GM10847 (cell line): ENCODE measurements around the gene EIF3L.

Experiments
- POLR2A ChIP-seq: IDR thresholded peaks from 2 replicates; pipeline ENCODE4 v1.6.1; 2011; ENCODE audit not compliant: insufficient read length; ENCODE audit errors: extremely low read depth

The EIF3L gene

GRCh38 chr22:37832022-37832857 is 17.0 kb upstream of the EIF3L start:
- no peak for TF ChIP-seq POLR2A

DNA sequence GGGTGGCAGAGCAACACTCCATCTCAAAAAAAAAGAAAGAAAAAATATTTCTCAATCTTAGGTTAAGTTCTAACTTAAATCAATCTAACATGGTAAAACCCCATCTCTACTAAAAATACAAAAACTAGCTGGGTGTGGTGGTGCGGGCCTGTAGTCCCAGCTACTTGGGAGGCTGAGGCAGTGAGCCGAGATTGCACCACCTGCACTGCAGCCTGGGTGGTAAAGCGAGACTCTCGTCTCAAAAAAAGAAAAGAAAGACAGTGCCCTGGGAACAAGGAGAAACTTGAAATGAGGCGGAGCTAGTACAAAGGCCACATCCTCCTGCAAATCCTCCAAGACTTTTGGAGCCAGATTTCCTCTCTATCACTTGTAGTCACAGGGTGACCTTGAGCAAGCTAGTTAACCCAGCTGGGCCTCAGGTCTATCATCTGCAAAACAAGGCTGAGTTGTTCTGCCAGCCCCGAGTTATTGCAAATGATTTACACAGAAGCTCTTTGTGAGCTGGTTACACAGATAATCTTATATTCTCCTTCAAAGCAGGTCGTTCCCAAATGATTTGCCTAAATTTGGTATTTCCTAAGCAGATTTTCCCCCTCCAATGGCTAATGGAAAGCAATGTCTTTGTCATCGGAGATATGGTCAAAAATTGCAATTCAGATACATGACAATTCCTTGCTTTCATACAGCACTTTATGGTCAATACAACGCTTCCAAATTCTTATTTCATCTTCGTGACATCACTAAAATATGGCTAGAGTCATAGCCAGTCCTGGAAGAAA is 7.0 kb upstream of the EIF3L start:
- TF ChIP-seq POLR2A: no peak

DNA sequence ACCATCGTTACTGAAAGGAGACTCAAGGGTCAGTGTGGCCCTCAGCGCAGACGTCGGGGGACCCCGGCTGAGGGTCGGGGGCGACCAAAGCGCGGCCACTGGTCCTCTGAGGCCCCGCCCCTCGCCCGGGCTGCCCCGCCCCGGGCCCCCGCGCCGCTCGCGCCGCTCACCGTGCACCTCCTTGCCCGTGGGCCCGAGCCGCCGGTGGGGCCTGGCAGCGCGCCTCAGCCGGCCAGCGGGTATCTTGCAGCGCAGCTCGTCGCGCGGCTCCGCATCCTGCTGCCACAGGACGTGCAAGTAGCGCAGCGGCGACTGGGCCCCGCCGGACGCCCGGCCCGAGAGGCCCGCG is 5.5 kb upstream of the EIF3L start:
- no peak for TF ChIP-seq POLR2A

GRCh38 chr22:37844904-37845329 is 4.3 kb upstream of the EIF3L start:
- no peak for TF ChIP-seq POLR2A

DNA sequence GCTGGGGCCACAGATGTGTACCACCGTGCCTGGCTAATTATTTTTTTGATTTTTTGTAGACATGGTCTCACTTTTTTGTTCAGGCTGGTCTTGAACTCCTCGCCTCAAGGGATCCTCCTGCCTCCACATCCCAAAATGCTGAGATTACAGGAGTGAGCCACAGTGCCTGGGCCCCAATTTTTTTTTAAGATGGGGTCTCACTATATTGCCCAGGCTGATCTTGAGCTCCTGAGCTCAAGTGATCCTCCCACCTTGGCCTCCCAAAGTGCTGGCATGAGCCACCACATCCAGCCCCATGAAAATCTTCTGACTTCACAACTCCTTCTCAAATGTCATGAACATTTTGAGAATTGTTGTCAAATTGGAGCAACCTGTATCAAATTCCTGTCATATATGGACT is 2.8 kb upstream of the EIF3L start:
- no peak for TF ChIP-seq POLR2A

GRCh38 chr22:37848587-37849088 is 581 bp upstream of the EIF3L start:
- TF ChIP-seq POLR2A: no peak

- TF ChIP-seq POLR2A: no peak
These were observed 1.6 kb downstream of the EIF3L start for GRCh38 chr22:37850801-37851200.

DNA sequence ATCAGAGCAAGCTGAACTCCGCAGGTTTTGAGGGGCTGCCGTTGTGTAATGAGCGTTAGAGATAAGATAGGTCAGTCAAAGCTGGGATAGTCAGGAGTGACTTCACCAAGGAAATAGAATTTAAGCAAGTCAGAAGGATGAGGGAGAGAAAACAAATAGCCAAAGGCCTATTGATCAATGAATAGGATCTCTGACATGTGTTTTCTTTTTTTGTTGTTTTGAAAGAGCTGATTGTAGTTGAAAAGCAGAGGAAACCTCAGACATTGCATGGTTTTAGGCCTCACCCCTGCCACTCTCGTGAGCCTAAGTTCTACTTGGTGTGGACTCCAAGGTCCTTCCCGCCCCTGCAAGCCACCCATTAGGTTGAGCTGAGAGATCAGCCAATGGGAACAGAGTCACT is 3.2 kb downstream of the EIF3L start:
- TF ChIP-seq POLR2A: no peak

- TF ChIP-seq POLR2A: no peak
These were observed 5.7 kb downstream of the EIF3L start for GRCh38 chr22:37854946-37855345.

- no peak for TF ChIP-seq POLR2A
These were observed 6.2 kb downstream of the EIF3L start for GRCh38 chr22:37855462-37855861.

GRCh38 chr22:37860796-37861421 is 11.7 kb downstream of the EIF3L start:
- no peak for TF ChIP-seq POLR2A

GRCh38 chr22:37862570-37863325 is 13.5 kb downstream of the EIF3L start:
- no peak for TF ChIP-seq POLR2A

DNA sequence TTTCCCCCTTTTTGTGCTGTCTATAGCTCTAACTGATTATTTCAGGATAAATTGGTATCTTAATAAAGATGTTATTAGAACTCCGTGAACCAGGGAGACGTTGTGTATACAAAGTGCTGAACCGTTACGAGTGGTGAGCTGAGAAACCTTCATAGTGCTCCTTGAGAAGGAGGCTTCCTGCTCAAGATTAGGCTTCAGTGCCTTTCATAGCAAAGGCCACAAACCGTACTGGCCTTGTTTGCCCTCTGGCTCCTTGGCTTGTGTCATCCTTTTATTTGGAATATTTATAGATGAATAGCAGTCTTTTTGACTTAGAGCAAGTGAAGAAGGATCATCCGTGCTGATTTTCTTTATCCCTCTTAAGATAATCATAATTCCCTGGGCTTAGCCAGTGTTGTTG is 16.3 kb downstream of the EIF3L start:
- TF ChIP-seq POLR2A: no peak

- no peak for TF ChIP-seq POLR2A
These were observed 21.1 kb downstream of the EIF3L start for GRCh38 chr22:37870273-37870672.
